Measurements from ENCODE around the gene TRIP12. TPM values are rescaled to one million over a fixed set of nuclear protein-coding genes. Genes with fewer than 3 reads are reported as not detected.

The TRIP12 gene
- total RNA-seq, 1 experiment from 2014 or later: 175 TPM

GRCh38 chr2:229749779-229750178 is 172.0 kb downstream of the TRIP12 start:
- no TSS peak for BruUV-seq (replicated peaks)
- no peak for TF ChIP-seq ELF1 (IDR thresholded peaks at IDR 0.05; ENCODE audit: borderline replicate concordance, low read depth)
- no peak for TF ChIP-seq REST (IDR thresholded peaks at IDR 0.05; ENCODE audit: low read depth)
- TF ChIP-seq TCF7L2 (IDR thresholded peaks at IDR 0.05; ENCODE audit: borderline replicate concordance, extremely low read depth, insufficient read depth, insufficient read length): no peak
- no peak for TF ChIP-seq EGR1 (IDR thresholded peaks at IDR 0.05; ENCODE audit: low read depth)
- no peak for TF ChIP-seq CBX3 (IDR thresholded peaks at IDR 0.05; ENCODE audit: low read depth)
- H3K9me3 ChIP-seq (ENCODE audit: control insufficient read depth in 1 of 2, insufficient read depth in 1 of 2, low read depth in 1 of 2, low read length in 2 of 2): no peaks in the 10 kb centered on the region
- H4K20me1 ChIP-seq (ENCODE audit: insufficient read depth): no peaks in the 10 kb centered on the region
- RAD21 ChIA-PET (ENCODE audit: low non-redundant PET in 1 of 2, low total read pairs in 2 of 2, uncharacterized antibody in 2 of 2, unreplicated experiment in 2 of 2): no interaction called here
- no peak for ATAC-seq
- intact Hi-C loops (cut with micrococcal nuclease): no loop called here
- no peak for DNase-seq (ENCODE audit: low read depth, low spot score)
- POLR2A ChIA-PET: no interaction called here
- CTCF ChIA-PET: no interaction called here
- H2AFZ ChIP-seq (ENCODE audit: low read depth, low read length, poor library complexity, severe bottlenecking): no peak overlapping the region
- H3K9ac ChIP-seq (ENCODE audit: low read length): no peak overlapping the region
- peaks cover 0 to 6% of the 10 kb centered on the region in 2 experiments; a peak in 1 of 4 replicates for H3K4me1 ChIP-seq (ENCODE audit: control insufficient read depth in 1 of 2, insufficient read depth in 2 of 2, low read length in 2 of 2)
- no peaks in the 10 kb centered on the region for H3K9me2 ChIP-seq (ENCODE audit: insufficient read depth)
- H3K79me2 ChIP-seq (ENCODE audit: insufficient read depth, low read length): no peaks in the 10 kb centered on the region
- no peaks in the 10 kb centered on the region for H3K36me3 ChIP-seq (ENCODE audit: control insufficient read depth in 1 of 2, insufficient read depth in 2 of 2, low read length in 2 of 2)
- no peaks in the 10 kb centered on the region for H3K27me3 ChIP-seq (ENCODE audit: insufficient read depth, low read length)
- H3K4me2 ChIP-seq (ENCODE audit: low read length): no peak overlapping the region
- H3K27ac ChIP-seq (ENCODE audit: low read depth, low read length): no peak overlapping the region
- no peak overlapping the region for H3K4me3 ChIP-seq (replicated peaks in 1 of 2; ENCODE audit: low read depth in 1 of 2, low read length in 2 of 2)

- POLR2A ChIA-PET: no interaction called here
- CTCF ChIA-PET: no interaction called here
- RAD21 ChIA-PET (ENCODE audit: low non-redundant PET in 1 of 2, low total read pairs in 2 of 2, uncharacterized antibody in 2 of 2, unreplicated experiment in 2 of 2): interaction anchor here in 1 of 2 experiments (0.7 kb wide), 1 partner anchor 299 kb away, joined by 4 read pairs; no protein-coding TSS in a partner anchor
- TF ChIP-seq ATF3 (IDR thresholded peaks at IDR 0.05) (no peak), EZH2phosphoT487 (IDR thresholded peaks at IDR 0.05; ENCODE audit: borderline replicate concordance) (no peak), SP1 (IDR thresholded peaks at IDR 0.05; ENCODE audit: low read depth) (no peak), EZH2 (IDR thresholded peaks at IDR 0.05) (no peak), ZNF274 (IDR thresholded peaks at IDR 0.05; ENCODE audit: low read depth, low read length) (no peak), CTCF (IDR thresholded peaks at IDR 0.05 in 2 of 3, conservative IDR thresholded peaks at IDR 0.05 in 1 of 3; ENCODE audit: borderline replicate concordance in 1 of 3, insufficient read depth in 1 of 3, low read depth in 2 of 3, low read length in 2 of 3) (peak in 1 of 3 experiments; percentile 35; a peak in 2 of 6 replicates), RAD21 (IDR thresholded peaks at IDR 0.05; ENCODE audit: low read depth) (0 out of 2 replicates have a peak, but pooled peaks have one; percentile 15)
Observed at GRCh38 chr2:229748950-229749349, 172.9 kb downstream of the TRIP12 start.

More at GRCh38 chr2:229748950-229749349, 172.9 kb downstream of the TRIP12 start:
- Histone ChIP-seq H3K79me2 (ENCODE audit: insufficient read depth, low read length) (no peaks in the 10 kb centered on the region), H3K9me2 (ENCODE audit: insufficient read depth) (no peaks in the 10 kb centered on the region), H3K9ac (ENCODE audit: low read length) (no peak overlapping the region), H3K4me2 (ENCODE audit: low read length) (no peak overlapping the region), H3K4me1 (ENCODE audit: control insufficient read depth in 1 of 2, insufficient read depth in 2 of 2, low read length in 2 of 2) (peaks cover 0 to 6% of the 10 kb centered on the region in 2 experiments; a peak in 1 of 4 replicates), H2AFZ (ENCODE audit: low read depth, low read length, poor library complexity, severe bottlenecking) (no peak overlapping the region), H4K20me1 (ENCODE audit: insufficient read depth) (no peaks in the 10 kb centered on the region), H3K9me3 (ENCODE audit: control insufficient read depth in 1 of 2, insufficient read depth in 1 of 2, low read depth in 1 of 2, low read length in 2 of 2) (no peaks in the 10 kb centered on the region), H3K27me3 (ENCODE audit: insufficient read depth, low read length) (no peaks in the 10 kb centered on the region), H3K36me3 (ENCODE audit: control insufficient read depth in 1 of 2, insufficient read depth in 2 of 2, low read length in 2 of 2) (no peaks in the 10 kb centered on the region), H3K4me3 (replicated peaks in 1 of 2; ENCODE audit: low read depth in 1 of 2, low read length in 2 of 2) (no peak overlapping the region), H3K27ac (ENCODE audit: low read depth, low read length) (no peak overlapping the region)
- no peak for DNase-seq (ENCODE audit: low read depth, low spot score)
- no TSS peak for BruUV-seq (replicated peaks)
- peak; percentile 72 for ATAC-seq
- intact Hi-C loops (cut with micrococcal nuclease): no loop called here
